H9 (cell line): ENCODE results near the gene IL20RA. TPM values are rescaled to one million over a fixed set of nuclear protein-coding genes. Genes with fewer than 3 reads are reported as not detected.

ENCODE experiments used
- DNase-seq: peaks from one replicate; pipeline ENCODE4 v3.0.0-alpha.2; 2017
- H2AFZ ChIP-seq: one replicate; pipeline ENCODE4 v1.6.1; 2013; ENCODE audit warnings: mild to moderate bottlenecking, low read length, control low read depth, moderate library complexity
- H2AK5ac ChIP-seq: 2 replicates; pipeline ENCODE4 v1.6.1; 2013; ENCODE audit warnings: low read length, control low read depth, mixed read lengths; ENCODE audit not compliant: insufficient read length
- H2BK120ac ChIP-seq: one replicate; pipeline ENCODE4 v1.6.1; 2013; ENCODE audit warnings: low read depth, mild to moderate bottlenecking, low read length, control low read depth, inconsistent platforms; ENCODE audit not compliant: poor library complexity, severe bottlenecking
- H2BK12ac ChIP-seq: 2 replicates; pipeline ENCODE4 v1.6.1; 2013; ENCODE audit warnings: low read length, control low read depth, mixed read lengths, low read depth; ENCODE audit not compliant: insufficient read length
- H2BK15ac ChIP-seq: 2 replicates; pipeline ENCODE4 v1.6.1; 2013; ENCODE audit warnings: low read depth, low read length, control low read depth
- H2BK20ac ChIP-seq: one replicate; pipeline ENCODE4 v1.6.1; 2013; ENCODE audit warnings: low read depth, mild to moderate bottlenecking, low read length, control low read depth, inconsistent platforms; ENCODE audit not compliant: poor library complexity, severe bottlenecking
- H2BK5ac ChIP-seq: 2 replicates; pipeline ENCODE4 v1.6.1; 2013; ENCODE audit warnings: low read length, control low read depth, mixed read lengths; ENCODE audit not compliant: insufficient read length
- H3K14ac ChIP-seq: 2 replicates; pipeline ENCODE4 v1.6.1; 2013; ENCODE audit warnings: low read length, control low read depth; ENCODE audit not compliant: insufficient read depth
- H3K18ac ChIP-seq: 2 replicates; pipeline ENCODE4 v1.6.1; 2013; ENCODE audit warnings: low read depth, mild to moderate bottlenecking, mixed read lengths, low read length, control low read depth; ENCODE audit not compliant: insufficient read length
- H3K23ac ChIP-seq: 2 replicates; pipeline ENCODE4 v1.6.1; 2013; ENCODE audit warnings: low read length, control low read depth, mixed read lengths, low read depth; ENCODE audit not compliant: insufficient read length
- H3K23me2 ChIP-seq: 2 replicates; pipeline ENCODE4 v1.6.1; 2013; ENCODE audit warnings: low read depth, mild to moderate bottlenecking, mixed read lengths, low read length, control low read depth; ENCODE audit not compliant: insufficient read length, poor library complexity, severe bottlenecking
- H3K27ac ChIP-seq: 2 replicates; pipeline ENCODE4 v1.5.1; 2013; ENCODE audit warnings: low read length, control low read depth, mixed read lengths, low read depth; ENCODE audit not compliant: insufficient read length
- H3K27me3 ChIP-seq: 2 replicates; pipeline ENCODE4 v1.6.1; 2013; ENCODE audit warnings: low read length, control low read depth, inconsistent platforms; ENCODE audit not compliant: insufficient read depth
- H3K4ac ChIP-seq: 2 replicates; pipeline ENCODE4 v1.6.1; 2013; ENCODE audit warnings: low read depth, mild to moderate bottlenecking, control low read depth, inconsistent platforms, low read length, moderate library complexity
- H3K4me1 ChIP-seq: 2 replicates; pipeline ENCODE4 v1.6.1; 2013; ENCODE audit warnings: low read length, control low read depth, inconsistent platforms; ENCODE audit not compliant: insufficient read depth
- H3K4me2 ChIP-seq: 2 replicates; pipeline ENCODE4 v1.6.1; 2013; ENCODE audit warnings: low read length, control low read depth, mixed read lengths; ENCODE audit not compliant: insufficient read length, insufficient read depth
- H3K56ac ChIP-seq: 2 replicates; pipeline ENCODE4 v1.6.1; 2013; ENCODE audit warnings: low read depth, mild to moderate bottlenecking, mixed read lengths, low read length, control low read depth; ENCODE audit not compliant: insufficient read length
- H3K79me1 ChIP-seq: 2 replicates; pipeline ENCODE4 v1.6.1; 2013; ENCODE audit warnings: low read depth, mild to moderate bottlenecking, moderate library complexity, low read length, control low read depth, inconsistent platforms; ENCODE audit not compliant: insufficient read depth, poor library complexity, severe bottlenecking
- H3K79me2 ChIP-seq: 2 replicates; pipeline ENCODE4 v1.6.1; 2013; ENCODE audit warnings: low read length, control low read depth, inconsistent platforms; ENCODE audit not compliant: insufficient read depth
- H3K9ac ChIP-seq: 2 replicates; pipeline ENCODE4 v1.6.1; 2013; ENCODE audit warnings: low read length, control low read depth, mixed read lengths; ENCODE audit not compliant: insufficient read length; ENCODE audit errors: extremely low read depth
- H3K9me3 ChIP-seq: one replicate; pipeline ENCODE4 v1.6.1; 2013; ENCODE audit warnings: low read depth, low read length, inconsistent platforms; ENCODE audit not compliant: control insufficient read depth
- H3T11ph ChIP-seq: one replicate; pipeline ENCODE4 v1.6.1; 2013; ENCODE audit warnings: mild to moderate bottlenecking, low read length, control low read depth, inconsistent platforms
- H4K20me1 ChIP-seq: one replicate; pipeline ENCODE4 v1.6.1; 2013; ENCODE audit not compliant: control insufficient read depth, insufficient read length, insufficient read depth
- H4K5ac ChIP-seq: 2 replicates; pipeline ENCODE4 v1.6.1; 2013; ENCODE audit warnings: low read depth, mild to moderate bottlenecking, mixed read lengths, low read length, control low read depth; ENCODE audit not compliant: insufficient read length
- H4K8ac ChIP-seq: replicated peaks from 2 replicates; pipeline ENCODE4 v1.6.1; 2013; ENCODE audit warnings: low read length, control low read depth, mixed read lengths, low read depth; ENCODE audit not compliant: insufficient read length
- H4K91ac ChIP-seq: 2 replicates; pipeline ENCODE4 v1.6.1; 2013; ENCODE audit warnings: low read depth, mild to moderate bottlenecking, moderate library complexity, mixed read lengths, low read length, control low read depth; ENCODE audit not compliant: insufficient read length
- H3K27ac Mint-ChIP-seq, 3 experiments: 2 replicates in 2 of 3; 3 replicates in 1 of 3; pipeline ENCODE4 v1.8.0; 2020 to 2021; ENCODE audit warnings: mixed read lengths in 3 of 3, mild to moderate bottlenecking in 1 of 3, moderate library complexity in 1 of 3
- H3K27me3 Mint-ChIP-seq: 2 replicates; pipeline ENCODE4 v1.8.0; 2021; ENCODE audit warnings: low read depth, mild to moderate bottlenecking, moderate library complexity, mixed read lengths
- H3K36me3 Mint-ChIP-seq, 3 experiments: 2 replicates in 2 of 3; 3 replicates in 1 of 3; pipeline ENCODE4 v1.8.0; 2020 to 2021; ENCODE audit warnings: low read depth in 3 of 3, mixed read lengths in 3 of 3; ENCODE audit not compliant: insufficient read depth in 1 of 3
- H3K4me1 Mint-ChIP-seq, 2 experiments: 2 replicates each; pipeline ENCODE4 v1.8.0; 2020; ENCODE audit warnings: mixed read lengths in 2 of 2
- H3K4me3 Mint-ChIP-seq, 2 experiments: 2 replicates in 1 of 2; 3 replicates in 1 of 2; pipeline ENCODE4 v1.8.0; 2020 to 2021; ENCODE audit warnings: mild to moderate bottlenecking in 2 of 2, mixed read lengths in 2 of 2, moderate library complexity in 1 of 2
- H3K9me3 Mint-ChIP-seq, 2 experiments: 2 replicates in 1 of 2; 3 replicates in 1 of 2; pipeline ENCODE4 v1.8.0; 2020; ENCODE audit warnings: mild to moderate bottlenecking in 2 of 2, mixed read lengths in 2 of 2, moderate library complexity in 1 of 2
- CTCF ChIP-seq: fragments of 200-600 bp; sonication (generic); conservative IDR thresholded peaks from 3 replicates; pipeline ENCODE4 v1.8.0; 2021; ENCODE audit warnings: antibody characterized with exemption, mild to moderate bottlenecking
- WGBS: extraction: QIAGEN DNeasy Blood & Tissue Kit; methylation state at CpG from one replicate; pipeline ENCODE4 v1.1.7; 2013; ENCODE audit warnings: missing lambda C conversion rate, low lambda C conversion rate, mixed read lengths; ENCODE audit not compliant: insufficient read length; ENCODE audit errors: extremely low coverage; 5-methylcytosine and 5-hydroxymethylcytosine counted together
- total RNA-seq: library from RNA; stranded (reverse); gene quantifications from 2 replicates; pipeline ENCODE4 v1.2.1, GENCODE V29; 2021

Gene IL20RA
- total RNA-seq, 1 experiment from 2014 or later, result 0.74 TPM

GRCh38 chr6:137043710-137044365, 927 bp downstream of the IL20RA start:
- H2BK12ac ChIP-seq, result no peak overlapping the region
- no peak overlapping the region for H2BK15ac ChIP-seq
- no peak for TF ChIP-seq CTCF
- no peak overlapping the region for H2BK20ac ChIP-seq
- no peak overlapping the region for H2BK5ac ChIP-seq
- H3K56ac ChIP-seq, result no peak overlapping the region
- Mint-ChIP-seq H3K4me1 (peaks cover 5 to 6% of the 10 kb centered on the region in 2 experiments), H3K9me3 (peaks cover 0 to 2% of the 10 kb centered on the region in 2 experiments; a peak in 1 of 5 replicates), H3K27me3 (peaks cover 65% of the 10 kb centered on the region), H3K36me3 (peaks cover 0 to 2% (median 0%) of the 10 kb centered on the region in 3 experiments; a peak in 1 of 7 replicates), H3K27ac (no peak overlapping the region), H3K4me3 (peak overlapping the region; percentile 65 to 85)
- no peaks in the 10 kb centered on the region for H3K9me3 ChIP-seq
- no peak overlapping the region for H2AK5ac ChIP-seq
- H3T11ph ChIP-seq, result no peak overlapping the region
- no peak overlapping the region for H3K9ac ChIP-seq
- H3K23ac ChIP-seq, result no peak overlapping the region
- H4K8ac ChIP-seq, result no peak overlapping the region
- WGBS, result no CpG with 5 or more reads among the region's 42 CpGs
- peak overlapping the region; percentile 41 for H3K4me2 ChIP-seq
- H3K27ac ChIP-seq, result no peak overlapping the region
- peaks cover 4% of the 10 kb centered on the region; the same call in 1 of the 2 replicates for H3K27me3 ChIP-seq
- H3K4me1 ChIP-seq, result no peaks in the 10 kb centered on the region
- no peak overlapping the region for H4K5ac ChIP-seq
- no peak overlapping the region for H2AFZ ChIP-seq
- no peak overlapping the region for H3K4ac ChIP-seq
- peak; percentile 43 for DNase-seq
- no peaks in the 10 kb centered on the region for H3K79me2 ChIP-seq
- H3K79me1 ChIP-seq, result no peaks in the 10 kb centered on the region
- no peaks in the 10 kb centered on the region for H4K20me1 ChIP-seq
- no peak overlapping the region for H4K91ac ChIP-seq
- H3K18ac ChIP-seq, result no peak overlapping the region
- H3K23me2 ChIP-seq, result no peaks in the 10 kb centered on the region
- H2BK120ac ChIP-seq, result no peak overlapping the region
- H3K14ac ChIP-seq, result 0 out of 2 replicates have a peak overlapping the region, but pooled peaks have one; percentile 27
